ENCODE results near the gene KRT76.

- TF ChIP-seq POLR2A (IDR thresholded peaks at IDR 0.05) (no peak), CTCF (IDR thresholded peaks at IDR 0.05) (no peak)
Observed at GRCh38 chr12:52763036-52763659, 14.0 kb downstream of the KRT76 start.
